Germinal center (tissue), 1 donor: ENCODE results near the gene RNASEH2A.

Experiments
- DNase-seq: peaks from one replicate; pipeline ENCODE4 v3.0.0; 2012; ENCODE audit warnings: mixed read lengths, low spot score

Gene RNASEH2A

GRCh38 chr19:12783291-12783848 is 23.0 kb upstream of the RNASEH2A start:
- no peak for DNase-seq

GRCh38 chr19:12783849-12784393 is 22.5 kb upstream of the RNASEH2A start:
- no peak for DNase-seq

GRCh38 chr19:12784394-12784870 is 22.0 kb upstream of the RNASEH2A start:
- no peak for DNase-seq

- DNase-seq, result no peak
These were observed 21.4 kb upstream of the RNASEH2A start for GRCh38 chr19:12784871-12785430.

- DNase-seq, result no peak
These were observed 20.9 kb upstream of the RNASEH2A start for GRCh38 chr19:12785431-12786031.

GRCh38 chr19:12786141-12786870 is 20.1 kb upstream of the RNASEH2A start:
- no peak for DNase-seq

GRCh38 chr19:12786952-12787351 is 19.4 kb upstream of the RNASEH2A start:
- no peak for DNase-seq

GRCh38 chr19:12787458-12787857 is 18.9 kb upstream of the RNASEH2A start:
- DNase-seq, result no peak

GRCh38 chr19:12788042-12788681 is 18.2 kb upstream of the RNASEH2A start:
- DNase-seq, result no peak

GRCh38 chr19:12788682-12789097 is 17.7 kb upstream of the RNASEH2A start:
- DNase-seq, result no peak

GRCh38 chr19:12789098-12789903 is 17.1 kb upstream of the RNASEH2A start:
- DNase-seq, result no peak

- peak; percentile 95 for DNase-seq
These were observed 16.3 kb upstream of the RNASEH2A start for GRCh38 chr19:12789904-12790619.

- no peak for DNase-seq
These were observed 15.6 kb upstream of the RNASEH2A start for GRCh38 chr19:12790628-12791344.

- DNase-seq, result peak; percentile 93
These were observed 14.9 kb upstream of the RNASEH2A start, which contains the start of gene JUNB for GRCh38 chr19:12791345-12792050. Gene JUNB, plus strand, starts transcription at chr19:12791486. Its CDS starts 286 bp downstream, at chr19:12791772.

GRCh38 chr19:12792051-12792852 is 14.1 kb upstream of the RNASEH2A start:
- no peak for DNase-seq

GRCh38 chr19:12792853-12793289 is 13.5 kb upstream of the RNASEH2A start:
- no peak for DNase-seq

GRCh38 chr19:12793290-12794195 is 12.8 kb upstream of the RNASEH2A start:
- peak; percentile 94 for DNase-seq
